ENCODE measurements around the gene LMNA.
"Not testable (repeated sequence)": the region's sequence is repeated elsewhere in the genome, so short reads cannot be mapped to it uniquely, and the experiment has no call there.

Gene LMNA

DNA sequence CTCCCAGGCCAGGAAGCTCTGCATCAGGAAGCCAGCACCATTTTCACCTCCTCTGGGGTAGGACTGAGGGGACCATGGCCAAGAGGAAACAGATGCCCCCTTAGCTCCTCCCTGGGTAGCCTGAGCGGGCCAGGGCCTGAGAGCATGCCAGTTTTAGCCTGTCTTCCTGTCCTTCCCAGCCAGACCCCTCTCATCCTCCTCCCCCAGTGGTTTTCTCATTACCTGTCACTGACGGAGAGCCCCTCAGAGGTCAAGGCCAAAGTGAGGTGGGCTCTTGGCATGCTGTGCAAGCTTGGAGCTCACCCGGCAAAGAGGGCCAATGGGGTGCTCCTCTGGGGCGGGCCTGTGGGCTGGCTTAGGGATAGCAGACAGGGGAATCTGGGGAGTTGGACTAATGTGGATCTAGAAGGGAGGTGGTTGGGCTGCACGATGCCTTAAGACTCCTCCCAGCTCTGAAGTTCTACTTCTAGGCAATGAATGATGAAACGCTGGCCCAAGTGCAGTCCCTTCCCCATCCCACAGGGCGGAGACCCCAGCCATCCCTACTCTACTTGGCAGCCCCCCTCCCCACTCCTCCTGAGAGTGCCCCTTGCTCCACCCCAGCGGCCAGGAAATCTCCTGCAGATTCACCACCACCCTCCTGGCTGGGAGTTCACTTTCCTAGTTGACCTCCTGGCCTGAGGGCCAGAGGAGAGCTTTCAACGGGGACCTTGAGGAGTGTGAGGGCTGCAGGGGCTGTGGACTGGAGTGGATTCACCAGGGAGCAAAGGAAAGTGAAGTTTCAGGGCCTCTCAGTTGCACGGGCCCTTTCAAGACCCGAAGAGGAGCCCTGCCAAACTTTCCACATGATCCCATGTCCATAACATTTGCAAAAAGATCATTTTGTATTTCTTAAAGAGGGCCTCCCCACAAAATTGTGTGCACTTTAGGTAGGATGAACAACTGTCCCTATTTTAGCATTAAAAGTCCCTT is 9.4 kb upstream of the LMNA start:
- no peak for DNase-seq

DNA sequence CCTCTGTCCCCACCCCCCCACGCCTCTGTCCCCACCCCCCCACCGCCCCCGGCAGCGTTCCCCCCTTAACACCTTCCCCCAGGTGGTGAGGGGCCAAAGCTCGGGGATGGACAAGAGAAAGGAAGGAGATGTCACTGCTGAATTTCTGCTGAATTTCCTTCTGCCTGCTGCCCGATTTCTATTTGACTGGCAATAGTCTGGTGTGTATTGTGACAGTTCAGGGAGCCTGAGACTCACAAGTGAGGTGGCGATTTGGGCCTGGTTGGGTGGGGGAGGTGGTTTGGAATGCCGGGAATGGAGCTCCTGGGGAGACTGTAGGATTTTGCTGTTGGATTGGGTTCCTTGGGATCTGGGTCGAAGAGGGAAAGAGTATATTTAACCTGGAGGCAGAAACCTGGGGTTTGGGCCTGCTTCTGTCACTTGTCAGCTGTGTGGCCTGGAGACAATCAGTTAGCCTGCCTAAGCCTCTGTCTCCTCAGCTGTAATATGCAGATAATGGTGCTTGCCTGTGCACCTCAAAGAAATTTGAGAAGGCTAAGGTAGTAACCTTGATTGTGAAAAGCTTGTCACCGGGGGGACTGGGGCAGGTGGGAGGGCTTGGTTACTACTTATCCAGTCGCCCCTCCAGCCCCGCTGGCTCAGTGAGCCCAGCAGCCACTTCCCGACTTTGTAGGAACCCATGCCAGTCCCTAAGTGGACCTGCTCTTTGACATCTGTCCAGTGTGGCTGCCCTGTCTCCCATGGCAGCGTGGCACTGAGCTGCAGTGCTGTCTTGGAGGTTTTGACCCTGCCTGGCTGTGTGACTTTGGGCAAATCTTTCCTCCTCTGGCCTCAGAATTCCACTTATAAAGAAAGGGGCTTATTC is 7.7 kb upstream of the LMNA start:
- no peak for DNase-seq

DNA sequence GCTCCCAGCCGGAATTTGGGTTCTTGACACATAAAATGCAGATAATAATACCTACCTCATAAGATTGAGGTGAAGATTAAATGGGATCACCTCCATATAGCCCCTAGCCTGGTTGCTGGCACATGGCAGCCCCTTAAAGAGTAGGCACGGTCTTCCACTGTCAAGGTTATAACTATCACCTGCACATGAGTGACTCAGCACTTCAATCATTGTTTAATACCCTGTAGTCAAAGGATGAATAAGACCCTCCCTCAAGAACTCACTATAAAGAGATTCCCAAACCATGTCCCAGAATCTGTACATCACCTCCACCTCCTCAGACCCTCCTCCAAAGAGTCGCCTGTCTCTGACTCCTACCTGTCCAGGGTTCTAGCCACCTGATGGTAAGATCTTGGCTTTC is 6.5 kb upstream of the LMNA start:
- no peak for DNase-seq

DNA sequence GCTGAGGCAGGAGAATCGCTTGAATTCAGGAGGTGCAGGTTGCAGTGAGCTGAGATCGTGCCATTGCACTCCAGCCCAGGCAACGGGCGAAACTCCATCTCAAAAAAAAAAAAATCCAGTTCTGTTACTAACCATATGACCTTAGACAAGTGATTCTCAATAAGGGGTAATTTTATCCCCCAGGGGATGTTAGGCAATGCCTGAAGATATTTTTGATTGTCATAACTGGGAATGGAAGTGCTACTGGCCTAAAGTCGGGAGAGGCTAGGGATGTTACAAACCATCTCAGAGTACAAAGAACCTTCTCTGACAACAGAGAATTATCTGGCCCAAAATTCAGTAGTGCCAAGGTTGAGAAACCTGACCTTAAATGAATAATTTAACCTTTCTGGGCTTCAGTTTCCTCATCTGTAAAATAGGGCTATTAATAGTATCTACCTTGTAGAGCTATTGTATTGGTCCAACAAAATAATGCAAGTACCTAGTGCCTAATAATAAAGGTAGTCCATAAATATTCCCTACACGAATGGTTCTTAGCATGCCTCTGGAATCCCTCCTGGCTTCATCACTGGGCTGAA is 5.8 kb upstream of the LMNA start:
- no peak for DNase-seq

DNA sequence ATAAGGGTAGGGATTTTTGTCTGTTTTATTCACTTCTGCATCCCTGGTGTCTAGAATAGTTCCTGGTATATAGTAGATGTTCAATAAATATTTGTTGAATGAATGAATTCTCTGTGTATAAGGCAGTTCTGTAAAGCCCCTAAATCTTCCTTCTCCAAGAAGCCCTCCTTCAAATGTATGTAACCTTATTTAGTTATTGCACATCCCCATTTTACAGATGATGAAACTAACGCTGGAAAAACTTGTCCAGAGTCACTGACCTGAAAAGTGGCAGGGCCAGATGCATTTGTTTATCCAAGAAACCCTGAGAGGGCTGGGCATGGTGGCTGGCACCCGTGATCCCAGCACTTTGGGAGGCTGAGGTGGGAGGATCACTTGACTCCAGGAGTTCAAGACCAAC is 4.3 kb upstream of the LMNA start:
- no peak for DNase-seq

DNA sequence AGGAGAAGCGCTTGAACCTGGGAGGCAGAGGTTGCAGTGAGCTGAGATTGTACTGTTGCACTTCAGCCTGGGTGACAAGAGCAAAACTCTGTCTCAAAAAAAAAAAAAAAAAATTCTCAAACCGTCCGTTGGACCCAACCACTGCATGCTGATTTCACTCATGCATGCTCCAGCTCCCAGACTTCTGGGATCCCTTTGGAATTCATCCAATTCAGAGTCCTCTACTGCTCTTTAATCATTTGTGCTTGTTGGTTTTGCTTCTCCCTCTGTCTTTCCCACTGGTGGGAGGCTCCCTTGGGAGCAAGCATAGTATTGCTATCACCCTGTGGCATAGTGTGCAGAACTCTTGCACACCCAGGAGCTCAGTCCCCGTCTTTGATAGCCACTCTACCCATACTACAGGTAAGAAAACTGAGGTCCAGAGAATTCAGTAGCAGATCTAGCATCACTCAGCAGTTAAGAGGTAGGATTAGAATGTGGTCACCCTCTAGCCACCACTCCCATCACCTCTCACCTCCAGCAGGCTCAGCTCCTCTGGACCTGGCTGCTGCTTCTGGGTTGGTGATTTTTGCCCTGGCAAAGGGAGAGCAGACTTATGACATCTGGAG is 3.1 kb upstream of the LMNA start:
- DNase-seq, result no peak

DNA sequence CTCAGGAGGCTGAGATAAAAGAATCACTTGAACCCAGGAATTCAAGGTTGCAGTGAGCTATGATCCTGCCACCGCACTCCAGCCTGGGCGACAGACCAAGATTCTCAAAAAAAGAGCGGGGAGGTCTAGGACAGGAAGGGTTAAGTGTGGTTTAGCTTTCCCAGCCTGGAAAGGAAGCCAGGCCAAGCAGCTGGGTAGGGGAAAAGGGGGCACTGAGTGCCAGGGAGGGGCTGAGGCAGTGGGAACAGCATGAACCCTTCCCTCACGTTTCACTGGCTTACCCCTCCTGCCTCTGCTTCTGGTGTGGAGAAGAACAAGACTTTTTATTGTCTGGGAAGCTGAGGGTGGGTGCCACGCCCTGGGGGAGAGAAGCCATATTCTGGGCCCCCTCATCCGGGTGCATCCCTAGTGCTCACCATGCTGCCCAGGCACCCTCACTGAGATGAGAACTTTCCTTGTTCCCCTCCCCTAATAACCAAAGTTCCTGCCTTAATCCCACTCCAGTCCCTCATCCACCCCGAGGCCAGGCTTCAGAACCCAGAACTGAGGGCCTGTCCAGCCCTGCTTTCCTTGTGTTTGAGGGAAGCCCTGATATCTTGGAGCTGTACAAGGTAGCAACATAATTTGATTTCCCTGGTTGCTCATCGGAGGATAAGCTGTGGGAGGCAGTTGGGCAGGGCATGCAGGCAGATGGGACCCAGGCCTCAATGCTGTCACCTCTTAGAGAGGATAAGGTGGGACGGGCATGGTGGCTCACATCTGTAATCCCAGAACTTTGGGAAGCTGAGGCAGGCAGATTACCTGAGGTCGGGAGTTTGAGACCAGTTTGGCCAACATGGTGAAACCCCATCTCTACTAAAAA is 2.0 kb upstream of the LMNA start:
- no peak for DNase-seq

DNA sequence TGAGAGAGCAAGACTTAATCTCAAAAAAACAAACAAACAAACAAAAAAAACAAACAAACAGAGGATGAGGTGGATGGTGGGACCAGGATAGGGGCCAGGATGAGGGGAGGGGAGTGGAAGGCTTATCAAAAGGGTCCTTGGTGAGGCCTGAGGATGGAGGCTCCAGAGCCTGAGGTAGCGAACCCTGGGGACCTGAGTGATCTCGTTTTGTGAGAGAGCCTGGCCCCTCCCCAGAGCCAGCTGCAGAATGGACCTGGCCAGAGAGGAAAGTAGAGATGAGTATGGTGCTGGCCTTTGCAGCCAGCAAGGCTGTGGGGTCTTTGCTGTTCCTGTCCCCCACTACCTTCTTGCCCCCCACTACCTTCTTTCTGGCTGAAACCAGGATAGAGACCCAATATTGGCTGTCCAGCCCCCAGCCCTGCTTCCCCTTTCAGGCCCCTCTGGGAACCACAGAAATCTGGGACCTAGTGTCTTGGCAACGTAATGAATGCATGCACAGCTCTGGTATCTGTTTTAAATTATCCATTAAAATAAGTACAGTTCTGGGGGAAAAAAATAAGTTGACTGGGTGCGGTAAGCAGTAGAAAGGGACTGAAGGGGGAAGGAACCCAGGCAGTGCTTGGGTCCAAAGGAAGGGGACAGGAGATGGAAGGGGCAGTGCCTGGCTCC is 1.1 kb upstream of the LMNA start:
- no peak for DNase-seq

DNA sequence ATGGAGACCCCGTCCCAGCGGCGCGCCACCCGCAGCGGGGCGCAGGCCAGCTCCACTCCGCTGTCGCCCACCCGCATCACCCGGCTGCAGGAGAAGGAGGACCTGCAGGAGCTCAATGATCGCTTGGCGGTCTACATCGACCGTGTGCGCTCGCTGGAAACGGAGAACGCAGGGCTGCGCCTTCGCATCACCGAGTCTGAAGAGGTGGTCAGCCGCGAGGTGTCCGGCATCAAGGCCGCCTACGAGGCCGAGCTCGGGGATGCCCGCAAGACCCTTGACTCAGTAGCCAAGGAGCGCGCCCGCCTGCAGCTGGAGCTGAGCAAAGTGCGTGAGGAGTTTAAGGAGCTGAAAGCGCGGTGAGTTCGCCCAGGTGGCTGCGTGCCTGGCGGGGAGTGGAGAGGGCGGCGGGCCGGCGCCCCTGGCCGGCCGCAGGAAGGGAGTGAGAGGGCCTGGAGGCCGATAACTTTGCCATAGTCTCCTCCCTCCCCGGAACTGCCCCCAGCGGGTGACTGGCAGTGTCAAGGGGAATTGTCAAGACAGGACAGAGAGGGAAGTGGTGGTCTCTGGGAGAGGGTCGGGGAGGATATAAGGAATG is 505 bp downstream of the LMNA start:
- DNase-seq, result peak; percentile 36

DNA sequence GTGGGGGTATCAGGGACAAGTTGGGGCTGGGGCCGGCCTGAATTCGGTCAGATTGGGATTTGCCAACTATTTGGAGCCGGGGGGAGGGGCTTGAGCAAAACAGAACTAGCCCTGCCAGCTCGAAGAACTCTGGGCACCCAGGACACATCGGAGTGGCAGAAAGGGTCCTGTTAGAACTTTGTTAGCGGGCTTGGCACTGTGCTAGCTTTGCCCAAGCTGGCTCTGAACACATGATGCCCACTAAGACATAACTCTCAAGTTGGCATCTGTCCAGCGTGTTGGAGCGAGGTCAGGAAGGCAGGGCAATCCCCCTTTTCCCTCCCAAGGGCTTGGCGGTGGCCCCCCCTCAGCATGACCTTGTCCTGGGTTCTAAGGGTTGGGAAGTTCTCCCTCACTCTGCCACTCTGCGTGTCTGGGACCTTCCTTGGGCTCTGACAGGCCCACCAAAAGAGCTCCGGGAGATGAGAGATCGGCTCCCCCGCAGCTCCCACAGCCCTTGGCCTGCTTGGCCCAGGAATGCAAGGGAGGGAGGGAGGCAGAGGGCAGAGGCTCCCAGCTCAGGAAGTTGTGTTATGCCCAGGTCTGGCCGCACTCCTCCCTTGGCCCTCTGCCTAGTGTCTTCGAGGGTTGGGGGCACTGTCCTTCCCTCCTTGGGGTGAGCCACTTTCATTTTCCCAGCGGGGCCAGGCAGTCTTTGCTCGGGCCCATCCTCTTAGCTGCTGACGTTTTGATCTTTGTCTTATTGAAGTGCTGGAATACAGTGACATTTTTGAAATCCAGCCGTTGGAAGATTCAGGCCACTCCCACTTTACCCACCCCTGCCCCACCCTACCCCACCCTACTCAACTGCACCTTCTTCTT is 1.2 kb downstream of the LMNA start:
- no peak for DNase-seq

DNA sequence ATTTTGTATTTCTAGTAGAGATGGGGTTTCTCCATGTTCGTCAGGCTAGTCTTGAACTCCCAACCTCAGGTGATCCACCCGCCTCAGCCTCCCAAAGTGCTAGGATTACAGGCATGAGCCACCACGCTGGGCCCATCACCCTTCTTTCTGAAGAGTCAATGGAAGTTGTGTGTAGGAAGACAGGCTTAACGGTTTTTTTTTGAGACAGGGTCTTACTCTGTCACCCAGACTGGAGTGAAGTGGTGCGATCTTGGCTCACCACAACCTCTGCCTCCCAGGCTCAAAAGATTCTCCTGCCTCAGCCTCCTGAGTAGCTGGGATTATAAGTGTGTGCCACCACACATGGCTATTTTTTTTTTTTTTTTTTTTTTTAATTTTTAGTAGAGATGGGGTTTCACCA is 2.2 kb downstream of the LMNA start:
- not testable (repeated sequence) for DNase-seq

DNA sequence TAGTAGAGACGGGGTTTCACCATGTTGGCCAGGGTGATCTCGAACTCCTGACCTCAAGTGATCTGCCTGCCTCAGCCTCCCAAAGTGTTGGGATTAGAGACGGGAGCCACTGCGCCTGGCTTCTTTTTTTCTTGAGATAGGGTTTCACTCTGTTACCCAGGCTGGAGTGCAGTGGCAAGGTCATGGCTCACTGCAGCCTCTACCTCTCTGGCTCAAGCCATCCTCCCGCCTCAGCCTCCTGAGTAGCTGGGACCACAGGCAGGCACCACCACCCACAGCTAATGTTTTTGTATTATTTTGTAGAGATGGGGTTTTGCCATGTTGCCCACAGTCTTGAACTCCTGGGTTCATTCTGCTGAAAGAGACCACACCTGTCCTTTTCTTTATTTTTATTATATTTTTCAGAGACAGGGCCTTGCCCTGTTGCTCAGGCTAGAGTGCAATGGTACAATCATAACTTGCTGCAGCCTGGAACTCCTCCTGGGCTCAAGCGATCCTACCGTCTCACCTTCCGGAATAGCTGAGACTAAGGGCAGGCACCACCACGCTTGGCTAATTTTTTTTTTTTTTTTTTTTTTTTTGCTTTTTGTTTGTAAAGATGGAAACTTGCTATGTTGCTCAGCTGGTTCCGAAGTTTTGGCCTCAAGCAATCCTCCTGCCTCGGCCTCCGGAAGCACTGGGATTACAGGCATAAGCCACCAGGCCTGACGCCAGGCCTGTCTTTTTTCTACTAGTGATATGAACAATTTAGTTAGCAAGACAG is 3.1 kb downstream of the LMNA start:
- DNase-seq, result no peak

DNA sequence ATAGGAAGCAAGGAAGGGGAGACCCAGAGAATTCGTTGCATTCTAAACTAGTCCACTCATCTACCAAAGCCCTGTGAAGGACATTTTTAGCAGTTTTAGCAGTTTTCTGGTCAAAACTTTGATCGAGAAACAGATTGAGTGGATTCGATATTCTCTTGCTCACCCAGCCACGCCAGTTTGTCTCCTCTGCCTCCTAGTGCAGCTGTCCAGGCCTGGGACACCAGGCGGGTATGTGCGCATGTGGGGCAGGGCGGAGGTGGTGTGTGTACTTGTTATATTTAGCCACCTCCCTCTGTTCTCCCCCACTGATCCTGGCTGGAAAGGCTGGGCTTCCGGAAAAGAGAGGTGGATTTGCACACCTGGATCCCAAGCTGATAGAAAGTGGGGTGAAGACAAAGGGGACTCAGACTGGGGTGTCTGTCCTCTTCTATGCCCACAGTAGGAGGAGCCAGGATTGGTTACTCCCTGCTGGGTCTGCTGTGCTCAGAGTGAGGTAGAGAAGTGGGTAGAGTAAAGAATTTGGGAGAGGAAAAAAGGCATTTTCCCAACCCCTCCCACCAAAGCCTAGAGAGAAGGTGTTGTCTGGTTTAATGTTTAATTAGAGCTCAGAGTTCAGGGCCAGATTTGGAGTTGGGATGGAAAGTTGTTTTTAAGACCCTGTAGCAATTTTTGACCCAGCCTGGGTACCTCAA is 3.8 kb downstream of the LMNA start:
- no peak for DNase-seq

DNA sequence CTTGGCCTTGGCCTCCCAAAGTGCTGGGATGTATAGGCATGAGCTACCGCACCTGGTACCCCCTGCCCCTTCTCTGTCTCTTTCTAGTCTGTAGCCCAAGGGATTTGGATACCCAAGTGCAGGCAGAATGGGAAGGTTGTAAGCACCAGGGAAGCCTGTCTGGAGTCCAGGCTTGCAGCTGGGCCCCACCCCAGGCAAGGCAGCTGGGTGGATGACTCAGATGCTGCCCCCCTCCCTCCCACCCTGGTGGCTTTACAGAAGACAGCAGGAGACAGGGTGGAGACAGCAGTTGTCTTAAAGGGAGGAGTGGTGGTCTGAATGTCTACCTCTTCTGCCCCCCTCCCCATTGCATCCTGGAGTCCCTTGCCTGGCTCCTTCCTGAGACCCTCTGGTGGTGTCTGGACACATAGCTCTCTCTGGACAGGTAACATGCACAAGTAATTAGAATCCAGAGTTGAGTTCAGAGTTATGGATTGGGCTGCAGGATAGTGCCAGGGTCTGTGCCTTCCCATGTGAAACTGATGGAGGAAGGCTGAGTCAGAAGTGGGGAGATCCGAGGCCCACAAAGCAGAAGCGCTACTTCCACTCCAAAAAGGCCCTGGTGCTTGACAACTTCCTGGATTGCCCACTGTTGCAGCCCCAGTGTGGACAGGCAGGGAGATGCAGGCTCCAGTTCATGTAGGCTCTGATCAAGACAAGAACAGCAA is 5.1 kb downstream of the LMNA start:
- no peak for DNase-seq

DNA sequence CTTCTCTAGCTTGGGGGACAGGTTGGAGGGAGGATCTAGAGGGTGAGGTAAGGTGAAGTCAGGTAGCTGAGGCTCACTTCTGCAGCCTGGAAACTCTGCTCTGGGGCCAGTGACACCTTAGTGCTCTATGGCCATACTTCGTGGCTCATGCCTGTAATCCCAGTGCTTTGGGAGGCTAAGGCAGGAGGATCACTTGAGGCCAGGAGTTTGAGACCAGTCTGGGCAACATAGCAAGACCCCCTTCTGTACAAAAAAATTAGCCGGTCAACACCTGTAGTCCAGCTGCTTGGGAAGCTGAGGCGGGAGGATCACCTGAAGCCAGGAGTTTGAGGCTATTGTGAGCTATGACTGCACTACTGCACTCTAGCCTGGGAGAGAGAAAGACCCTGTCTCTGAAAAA is 5.8 kb downstream of the LMNA start:
- DNase-seq, result no peak

DNA sequence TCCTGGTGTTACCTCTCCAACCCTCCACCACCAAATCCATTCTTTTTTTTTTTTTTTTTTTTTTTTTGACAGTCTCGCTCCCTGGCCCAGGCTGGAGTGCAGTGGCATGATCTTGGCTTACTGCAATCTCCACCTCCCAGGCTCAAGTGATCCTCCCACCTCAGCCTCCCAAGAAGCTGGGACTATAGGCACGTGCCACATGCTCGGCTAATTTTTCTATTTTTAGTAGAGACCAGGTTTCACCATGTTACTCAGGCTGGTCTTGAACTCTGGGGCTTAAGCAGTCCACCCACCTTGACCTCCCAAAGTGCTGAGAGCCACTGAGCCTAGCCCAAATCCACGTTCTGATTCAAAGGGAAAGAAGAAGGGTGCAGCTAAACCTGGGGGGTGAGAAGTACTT is 6.5 kb downstream of the LMNA start:
- DNase-seq, result not testable (repeated sequence)

DNA sequence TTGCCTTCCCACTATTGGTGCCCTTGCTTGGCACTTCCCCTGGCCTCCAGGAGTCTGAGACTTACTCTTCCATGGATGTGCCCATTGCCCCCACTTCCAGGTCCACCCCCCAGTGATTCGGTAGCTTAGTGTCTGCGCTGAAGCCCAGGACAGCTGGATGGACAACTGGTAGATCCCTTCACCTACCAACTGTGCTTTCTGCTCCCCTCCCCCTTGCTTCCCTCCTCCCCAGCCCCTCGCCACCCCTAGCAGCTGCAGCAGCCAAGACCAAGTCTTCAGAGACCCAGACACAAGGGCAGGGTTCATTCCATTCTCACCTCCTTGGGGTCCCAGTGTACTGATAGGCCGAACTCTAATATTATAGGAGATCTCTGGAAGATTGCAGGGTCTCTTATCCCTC is 6.9 kb downstream of the LMNA start:
- DNase-seq, result no peak

DNA sequence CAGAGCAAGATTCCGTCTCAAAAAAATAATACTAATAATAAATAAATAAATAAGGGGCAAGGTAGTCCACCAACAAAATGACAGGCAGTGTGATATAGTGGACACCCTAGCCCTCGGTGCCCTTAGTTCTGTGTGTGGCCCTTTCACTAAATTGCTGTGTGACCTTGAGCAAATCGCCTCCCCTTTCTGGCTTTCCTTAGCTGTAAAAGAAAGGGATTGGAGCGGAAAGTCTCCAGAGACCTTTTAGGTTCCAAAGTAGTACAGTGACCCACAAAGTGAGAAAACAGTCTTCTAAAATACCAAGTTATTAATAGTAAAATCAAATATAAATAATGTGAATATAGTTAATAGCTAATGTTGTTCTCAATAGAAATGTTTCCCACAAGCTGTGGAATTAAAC is 7.6 kb downstream of the LMNA start:
- no peak for DNase-seq

Measured in activated naive CD4-positive, alpha-beta T cell treated with Interleukin-2 at 50 U/mL for 16 hours (primary cell).